AG04450 (cell line): ENCODE measurements around the gene HAPLN2. TPM values are rescaled to one million over a fixed set of nuclear protein-coding genes. Genes with fewer than 3 reads are reported as not detected.

Experiments
- CTCF ChIA-PET: fragments of 300-600, 350-600 bp; formaldehyde crosslinking; extraction: SDS; loops from one replicate; lab custom pipeline; 2022; ENCODE audit warnings: antibody characterized with exemption, inconsistent platforms; lab: Charles Lee
- POLR2A ChIA-PET: fragments of 350-600 bp; formaldehyde crosslinking; extraction: SDS; loops from one replicate; lab custom pipeline; 2021; ENCODE audit warnings: antibody characterized with exemption, inconsistent platforms; lab: Yijun Ruan, JAX
- DNase-seq: peaks from one replicate; pipeline ENCODE4 v3.0.0-alpha.2; 2011; ENCODE audit warnings: low read depth, low spot score
- H3K27ac ChIP-seq: one replicate; pipeline ENCODE4 v1.5.1; 2012; ENCODE audit warnings: low read depth, low read length, control low read depth
- H3K27me3 ChIP-seq: one replicate; pipeline ENCODE4 v1.6.0; 2012; ENCODE audit warnings: low read length; ENCODE audit not compliant: control insufficient read depth, insufficient read depth
- H3K4me3 ChIP-seq: 2 replicates; pipeline ENCODE4 v1.5.1; 2011; ENCODE audit warnings: mild to moderate bottlenecking, low read depth, low read length, control low read depth
- H3K9me3 ChIP-seq: 2 replicates; pipeline ENCODE4 v1.5.1; 2012; ENCODE audit warnings: low read length; ENCODE audit not compliant: control insufficient read depth, insufficient read depth
- polyA plus RNA-seq: library from polyadenylated mRNA; depleted of rRNA; stranded (reverse); fragments of >200 nt; gene quantifications from 2 replicates; pipeline ENCODE4 v1.2.3, GENCODE V29; 2011
- TF ChIP-seq, protein P1 (sequence below): IDR thresholded peaks from 2 replicates; pipeline ENCODE4 v1.5.1; 2011; ENCODE audit warnings: low read depth, low read length, control low read depth, inconsistent platforms

Gene HAPLN2
- polyA plus RNA-seq, 1 experiment, result not detected

GRCh38 chr1:156652131-156652991, 33.1 kb downstream of the HAPLN2 start:
- POLR2A ChIA-PET, result no interaction called here
- H3K27ac ChIP-seq, result no peak overlapping the region
- no peaks in the 10 kb centered on the region; the same call in 1 of the 2 replicates for H3K9me3 ChIP-seq
- H3K4me3 ChIP-seq, result no peak overlapping the region
- TF ChIP-seq, protein P1, sequence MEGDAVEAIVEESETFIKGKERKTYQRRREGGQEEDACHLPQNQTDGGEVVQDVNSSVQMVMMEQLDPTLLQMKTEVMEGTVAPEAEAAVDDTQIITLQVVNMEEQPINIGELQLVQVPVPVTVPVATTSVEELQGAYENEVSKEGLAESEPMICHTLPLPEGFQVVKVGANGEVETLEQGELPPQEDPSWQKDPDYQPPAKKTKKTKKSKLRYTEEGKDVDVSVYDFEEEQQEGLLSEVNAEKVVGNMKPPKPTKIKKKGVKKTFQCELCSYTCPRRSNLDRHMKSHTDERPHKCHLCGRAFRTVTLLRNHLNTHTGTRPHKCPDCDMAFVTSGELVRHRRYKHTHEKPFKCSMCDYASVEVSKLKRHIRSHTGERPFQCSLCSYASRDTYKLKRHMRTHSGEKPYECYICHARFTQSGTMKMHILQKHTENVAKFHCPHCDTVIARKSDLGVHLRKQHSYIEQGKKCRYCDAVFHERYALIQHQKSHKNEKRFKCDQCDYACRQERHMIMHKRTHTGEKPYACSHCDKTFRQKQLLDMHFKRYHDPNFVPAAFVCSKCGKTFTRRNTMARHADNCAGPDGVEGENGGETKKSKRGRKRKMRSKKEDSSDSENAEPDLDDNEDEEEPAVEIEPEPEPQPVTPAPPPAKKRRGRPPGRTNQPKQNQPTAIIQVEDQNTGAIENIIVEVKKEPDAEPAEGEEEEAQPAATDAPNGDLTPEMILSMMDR, result no peak
- no peak for DNase-seq
- CTCF ChIA-PET, result interaction anchor here (0.8 to 3.1 kb wide), 3 partner anchors 11 to 28 kb away, joined by 4 to 19 read pairs (median 8); no protein-coding TSS in a partner anchor
- peaks cover 64% of the 10 kb centered on the region for H3K27me3 ChIP-seq

DNA sequence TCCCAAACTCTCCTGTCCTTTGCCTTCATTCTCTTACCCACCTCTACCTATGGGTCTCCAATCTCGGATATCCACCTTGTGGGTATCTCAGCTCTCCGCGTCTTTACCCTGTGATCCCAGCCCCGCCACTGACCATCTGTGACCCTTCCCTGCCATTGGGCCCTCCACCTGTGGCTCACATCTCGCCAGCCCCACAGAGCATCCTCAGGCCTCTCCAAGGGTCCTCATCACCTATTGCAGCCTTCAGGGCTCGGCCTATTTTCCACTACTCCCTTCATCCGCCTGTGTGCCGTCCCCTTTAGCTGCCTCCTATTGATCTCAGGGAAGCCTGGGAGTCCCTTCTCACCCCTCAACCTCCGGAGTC, 33.8 kb downstream of the HAPLN2 start:
- no peaks in the 10 kb centered on the region; the same call in 1 of the 2 replicates for H3K9me3 ChIP-seq
- TF ChIP-seq, protein P1, result no peak
- ChIA-PET POLR2A (no interaction called here), CTCF (interaction anchor here (0.8 to 3.1 kb wide), 3 partner anchors 11 to 29 kb away, joined by 4 to 19 read pairs (median 8); no protein-coding TSS in a partner anchor)
- peaks cover 60% of the 10 kb centered on the region for H3K27me3 ChIP-seq
- H3K4me3 ChIP-seq, result no peak overlapping the region
- no peak overlapping the region for H3K27ac ChIP-seq
- DNase-seq, result no peak

- POLR2A ChIA-PET, result no interaction called here
- Histone ChIP-seq H3K9me3 (no peaks in the 10 kb centered on the region; the same call in 1 of the 2 replicates), H3K27me3 (peaks cover 51% of the 10 kb centered on the region), H3K4me3 (no peak overlapping the region), H3K27ac (no peak overlapping the region)
- CTCF ChIA-PET, result interaction anchor here (0.6 to 7.5 kb wide), 2 partner anchors 24 to 29 kb away, joined by 4 to 175 read pairs; no protein-coding TSS in a partner anchor
- no peak for DNase-seq
- TF ChIP-seq, protein P1, result no peak
Observed at GRCh38 chr1:156654700-156655099, 35.5 kb downstream of the HAPLN2 start.

GRCh38 chr1:156655151-156655903, 36.1 kb downstream of the HAPLN2 start:
- H3K27me3 ChIP-seq, result peaks cover 51% of the 10 kb centered on the region
- no peak overlapping the region for H3K27ac ChIP-seq
- no peak overlapping the region for H3K4me3 ChIP-seq
- CTCF ChIA-PET, result interaction anchor here (0.5 to 7.5 kb wide), 3 partner anchors 23 to 38 kb away, joined by 3 to 175 read pairs (median 4); no protein-coding TSS in a partner anchor
- POLR2A ChIA-PET, result no interaction called here
- no peak for DNase-seq
- TF ChIP-seq, protein P1, result no peak
- H3K9me3 ChIP-seq, result no peaks in the 10 kb centered on the region; the same call in 1 of the 2 replicates
